Raji (cell line): Measurements from ENCODE around the gene SLC22A1.

Experiments
- POLR2A ChIP-seq: IDR thresholded peaks from 2 replicates; pipeline ENCODE4 v1.6.1; 2011; ENCODE audit warnings: low read depth, low read length, control low read depth; ENCODE audit not compliant: insufficient read depth

SLC22A1 gene

GRCh38 chr6:160110586-160111123 is 11.0 kb upstream of the SLC22A1 start:
- no peak for TF ChIP-seq POLR2A

DNA sequence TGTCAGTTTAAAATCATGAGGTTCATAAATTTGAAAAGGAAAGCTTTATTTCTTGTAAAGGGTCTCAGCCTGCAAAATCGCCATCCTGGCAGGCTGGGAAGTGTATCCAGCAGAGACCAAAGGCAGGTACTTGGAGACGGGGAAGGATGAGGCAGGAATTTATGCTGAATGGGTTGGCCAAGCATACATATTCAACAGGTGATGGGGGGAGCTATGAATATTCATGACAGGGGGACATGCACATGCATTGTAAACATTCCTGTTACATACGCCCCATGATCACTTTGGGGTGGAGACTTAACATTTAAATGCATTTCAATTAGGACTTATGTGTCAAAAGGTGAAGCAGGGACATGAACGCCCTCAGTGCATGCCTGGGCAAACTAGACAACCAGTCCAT is 9.8 kb upstream of the SLC22A1 start:
- TF ChIP-seq POLR2A: no peak

- TF ChIP-seq POLR2A: no peak
Measured at GRCh38 chr6:160112628-160113299, 8.9 kb upstream of the SLC22A1 start.

DNA sequence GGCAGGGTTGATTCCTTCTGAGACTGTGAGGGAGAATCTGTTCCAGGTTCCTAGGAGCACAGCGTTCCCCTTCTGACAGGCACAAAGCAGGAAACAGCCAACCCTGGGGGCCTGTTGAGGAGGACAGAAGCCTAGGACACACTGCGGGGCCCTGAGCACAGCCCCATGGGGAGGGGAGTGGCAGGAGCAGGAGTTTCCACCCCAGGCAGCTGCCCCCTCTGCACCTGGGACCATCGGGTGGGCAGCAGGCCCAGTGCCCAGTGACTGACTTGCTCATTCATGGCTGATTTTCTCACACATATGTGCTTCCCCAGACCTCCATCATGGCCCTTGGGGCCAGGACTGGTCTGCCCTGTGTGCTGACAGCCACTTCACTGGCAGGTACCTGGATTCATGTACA is 6.2 kb upstream of the SLC22A1 start:
- TF ChIP-seq POLR2A: no peak

- TF ChIP-seq POLR2A: no peak
Measured at GRCh38 chr6:160116411-160116810, 5.2 kb upstream of the SLC22A1 start.

GRCh38 chr6:160117137-160117536 is 4.5 kb upstream of the SLC22A1 start:
- TF ChIP-seq POLR2A: no peak

DNA sequence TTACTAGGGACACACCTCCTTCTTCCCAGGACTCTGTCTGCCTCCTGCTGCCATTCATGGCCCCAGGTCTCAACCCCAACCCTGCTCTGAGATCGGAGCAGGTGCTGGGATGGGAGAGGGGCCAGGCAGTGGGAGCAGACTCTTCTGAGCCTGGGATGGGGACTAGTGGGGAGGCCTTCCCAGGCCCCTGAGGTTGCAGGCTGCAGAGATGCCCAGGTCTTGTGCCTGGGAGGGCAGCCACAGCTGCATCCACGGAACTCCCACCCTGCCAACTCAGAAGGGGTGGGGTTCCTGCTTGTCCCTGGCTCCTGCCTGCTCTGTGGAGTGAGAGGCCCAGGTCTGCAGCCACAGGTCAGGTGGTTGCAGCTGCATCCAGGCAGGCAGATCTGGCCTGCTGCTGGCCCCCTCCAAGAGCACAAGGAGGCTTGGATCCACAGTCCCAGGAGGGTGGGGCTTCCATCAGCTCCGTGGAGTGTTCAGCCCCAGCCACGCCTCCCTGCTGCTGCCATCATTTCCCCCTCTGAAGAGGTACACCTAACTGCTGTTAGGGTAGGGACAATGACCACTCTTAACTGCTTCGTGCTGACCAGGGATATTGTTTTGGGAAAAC is 2.9 kb upstream of the SLC22A1 start:
- no peak for TF ChIP-seq POLR2A

DNA sequence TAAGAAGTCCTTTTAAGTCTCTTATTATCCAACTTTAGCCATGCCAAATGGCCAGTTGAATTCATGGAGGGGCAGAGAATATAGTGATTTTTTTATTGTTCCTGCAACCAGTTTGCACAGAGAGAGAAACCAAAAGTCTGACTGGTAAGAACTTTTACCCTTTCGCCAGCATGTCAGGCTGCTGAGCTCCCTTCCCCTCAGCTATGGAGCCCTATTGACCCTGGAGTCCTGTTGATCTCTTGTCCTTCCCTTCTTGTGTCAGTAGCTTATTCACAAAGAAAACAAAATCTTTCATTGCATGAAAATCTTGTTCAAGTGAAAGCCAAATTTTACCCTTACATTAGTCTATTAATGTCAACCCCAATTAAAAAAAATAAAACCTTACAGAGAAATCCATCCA is 1.5 kb upstream of the SLC22A1 start:
- TF ChIP-seq POLR2A: no peak

GRCh38 chr6:160121981-160122380 is 366 bp downstream of the SLC22A1 start:
- TF ChIP-seq POLR2A: no peak

DNA sequence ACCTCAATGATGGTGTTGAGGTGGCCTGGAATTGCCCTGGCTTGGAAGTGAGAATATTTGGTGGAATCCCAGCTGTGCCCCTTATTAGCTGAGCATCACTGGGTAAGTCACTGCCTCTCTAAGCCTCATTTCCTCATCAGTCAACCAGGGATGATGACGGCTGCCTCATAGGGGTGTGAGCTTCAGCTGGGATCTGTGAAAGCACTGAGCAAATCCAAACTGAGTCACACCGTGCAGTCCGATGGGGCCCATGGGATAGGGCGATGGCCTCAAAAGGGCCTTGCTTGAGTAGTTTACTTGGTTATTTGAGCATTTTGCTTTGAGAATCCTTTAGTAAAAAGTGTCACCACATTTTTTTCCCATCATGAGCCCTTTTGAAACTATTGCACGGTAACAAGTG is 1.1 kb downstream of the SLC22A1 start:
- no peak for TF ChIP-seq POLR2A

- TF ChIP-seq POLR2A: no peak
Measured at GRCh38 chr6:160124007-160124406, 2.4 kb downstream of the SLC22A1 start.

- no peak for TF ChIP-seq POLR2A
Measured at GRCh38 chr6:160124605-160125004, 3.0 kb downstream of the SLC22A1 start.

- TF ChIP-seq POLR2A: no peak
Measured at GRCh38 chr6:160127270-160128124, 5.9 kb downstream of the SLC22A1 start.

DNA sequence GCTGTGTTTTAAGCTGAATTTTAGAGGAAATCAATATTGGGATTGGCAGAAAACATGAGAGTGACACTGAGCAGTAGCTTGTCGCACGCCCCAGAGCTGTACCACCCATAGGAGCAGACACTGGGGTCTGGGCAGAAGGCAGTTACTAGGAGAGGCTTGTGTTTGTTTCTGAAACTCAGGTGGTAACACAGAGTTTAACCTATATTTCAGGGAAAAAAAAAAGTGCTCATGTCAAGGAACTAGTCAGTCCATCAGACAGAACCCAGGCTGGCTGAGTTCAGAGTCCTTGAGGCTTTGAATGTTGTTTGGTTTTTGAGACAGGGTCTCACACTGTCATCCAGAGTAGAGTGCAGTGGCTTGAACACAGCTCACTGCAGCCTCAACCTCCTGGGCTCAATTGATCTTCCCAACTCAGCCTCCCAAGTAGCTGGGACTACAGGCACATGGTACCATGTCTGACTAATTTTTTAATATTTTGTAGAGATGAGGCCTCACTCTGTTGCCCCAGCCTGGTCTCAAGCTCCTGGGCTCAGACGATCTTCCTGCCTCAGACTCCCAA is 6.6 kb downstream of the SLC22A1 start:
- TF ChIP-seq POLR2A: no peak

GRCh38 chr6:160128879-160129516 is 7.4 kb downstream of the SLC22A1 start:
- TF ChIP-seq POLR2A: no peak

DNA sequence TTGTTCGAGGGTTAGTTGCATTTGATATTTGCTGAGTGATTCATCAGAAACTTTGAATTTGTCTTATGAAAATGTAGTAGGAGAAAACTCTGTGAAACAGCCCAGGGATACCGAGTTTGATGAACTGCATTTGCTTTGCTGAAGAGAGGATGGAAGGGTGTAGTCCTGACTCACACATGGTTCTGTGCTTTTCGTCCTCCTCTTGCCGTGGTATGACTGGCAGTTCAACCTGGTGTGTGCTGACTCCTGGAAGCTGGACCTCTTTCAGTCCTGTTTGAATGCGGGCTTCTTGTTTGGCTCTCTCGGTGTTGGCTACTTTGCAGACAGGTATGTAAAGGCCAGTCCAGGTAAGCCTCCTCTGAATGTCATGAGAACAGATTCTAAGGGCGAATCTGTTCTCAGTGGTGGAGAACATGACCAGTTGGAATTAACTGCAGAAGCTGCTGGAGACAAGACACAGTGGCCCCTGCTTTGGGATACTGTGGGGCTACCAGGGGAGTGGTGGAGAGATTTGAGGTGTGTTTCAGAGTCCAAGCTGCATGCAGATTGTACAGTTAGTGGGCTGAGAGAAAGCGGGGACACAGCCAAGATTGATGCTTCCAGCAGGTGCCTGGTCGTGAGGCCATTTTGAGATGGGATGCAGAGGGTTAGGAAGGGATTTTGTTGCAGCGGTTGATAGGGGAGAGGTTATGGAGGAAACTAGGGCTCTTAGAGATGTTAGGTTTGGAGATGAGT is 8.4 kb downstream of the SLC22A1 start:
- TF ChIP-seq POLR2A: no peak
